KBM-7 (cell line): ENCODE measurements around the gene KCNK5.

ENCODE experiments used
- DNase-seq: peaks from one replicate; pipeline ENCODE4 v3.0.0-alpha.2; 2015
- in situ Hi-C: fragments of 300-500 bp; cut with MboI; formaldehyde crosslinking; loops from 2 replicates; pipeline ENCODE4 v1.14.3; 2020; ENCODE audit warnings: low sequenced_read_pairs, low pct_unique_long_range_greater_than_20kb, mixed read lengths

KCNK5 gene, protein sequence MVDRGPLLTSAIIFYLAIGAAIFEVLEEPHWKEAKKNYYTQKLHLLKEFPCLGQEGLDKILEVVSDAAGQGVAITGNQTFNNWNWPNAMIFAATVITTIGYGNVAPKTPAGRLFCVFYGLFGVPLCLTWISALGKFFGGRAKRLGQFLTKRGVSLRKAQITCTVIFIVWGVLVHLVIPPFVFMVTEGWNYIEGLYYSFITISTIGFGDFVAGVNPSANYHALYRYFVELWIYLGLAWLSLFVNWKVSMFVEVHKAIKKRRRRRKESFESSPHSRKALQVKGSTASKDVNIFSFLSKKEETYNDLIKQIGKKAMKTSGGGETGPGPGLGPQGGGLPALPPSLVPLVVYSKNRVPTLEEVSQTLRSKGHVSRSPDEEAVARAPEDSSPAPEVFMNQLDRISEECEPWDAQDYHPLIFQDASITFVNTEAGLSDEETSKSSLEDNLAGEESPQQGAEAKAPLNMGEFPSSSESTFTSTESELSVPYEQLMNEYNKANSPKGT

DNA sequence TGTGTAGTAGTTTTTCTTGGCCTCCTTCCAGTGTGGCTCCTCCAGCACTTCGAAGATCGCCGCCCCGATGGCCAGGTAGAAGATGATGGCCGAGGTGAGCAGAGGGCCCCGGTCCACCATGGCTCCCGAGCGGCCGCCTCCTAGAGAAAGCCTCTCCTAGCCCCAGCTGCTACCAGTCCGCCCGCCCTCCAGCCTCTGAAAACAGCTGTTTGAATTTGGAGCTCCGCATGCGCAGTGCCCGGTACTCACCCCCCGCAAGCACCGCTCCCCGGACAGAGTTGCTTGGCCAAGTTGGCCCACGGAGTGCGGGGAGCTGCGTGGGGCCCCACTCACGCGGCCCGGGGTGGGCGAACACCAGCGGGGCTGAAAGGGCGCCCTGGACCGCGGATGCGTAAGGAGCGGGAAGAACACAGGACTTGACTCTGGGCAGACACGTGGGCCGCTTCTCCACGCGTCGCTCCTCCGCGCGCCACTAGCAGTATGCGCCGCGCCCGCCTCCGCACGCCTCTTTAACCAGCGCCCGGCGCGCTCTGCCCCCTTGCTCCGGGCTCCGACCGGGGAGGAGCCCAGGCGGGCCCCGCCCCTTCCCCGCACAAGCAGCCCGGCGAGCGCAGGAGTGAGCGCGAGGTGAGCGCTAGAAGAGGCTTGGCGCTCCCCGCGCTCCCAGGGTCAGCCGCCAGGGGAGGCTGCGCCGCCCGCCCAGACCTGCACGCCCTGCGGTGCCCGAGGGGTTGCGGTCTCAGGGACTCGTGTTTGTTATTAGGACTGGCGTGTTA lies at the start of gene KCNK5:
Gene KCNK5, minus strand, starts transcription at position 484 of the 776 bp plus-strand sequence. Its CDS starts 364 bp downstream, at position 120.
- in situ Hi-C loops: no loop called here
- peak; percentile 94 for DNase-seq

DNA sequence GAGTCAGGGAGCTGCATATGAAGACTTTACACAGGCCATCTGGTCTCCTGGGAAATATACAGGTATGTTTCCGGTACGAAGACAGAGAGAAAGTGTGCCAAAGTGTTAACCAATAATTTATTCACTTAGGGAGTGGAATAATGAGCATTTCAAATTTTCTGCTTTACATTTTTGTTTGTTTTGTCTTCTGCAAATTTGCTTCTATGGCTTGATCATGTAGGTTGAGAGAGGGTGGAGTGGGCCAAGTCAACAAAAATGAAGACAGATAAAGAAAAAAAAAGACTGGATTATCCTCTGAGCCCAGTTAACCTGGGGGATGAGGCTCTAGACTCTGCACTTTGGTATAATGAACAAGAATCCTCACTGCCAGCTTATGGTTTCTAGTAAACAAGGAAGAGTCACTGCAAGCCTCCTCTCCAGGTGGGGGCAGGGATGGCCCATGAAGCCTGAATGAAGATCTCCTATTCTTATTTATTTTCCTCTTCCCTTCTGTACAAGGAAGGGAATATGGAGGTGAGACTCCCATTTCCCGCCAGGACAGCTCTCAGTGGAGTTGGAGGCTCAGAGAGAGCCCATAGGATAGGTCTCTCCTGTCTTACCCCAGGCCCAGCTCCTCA lies 47.2 kb upstream of the KCNK5 start:
- in situ Hi-C loops: no loop called here
- DNase-seq: no peak

DNA sequence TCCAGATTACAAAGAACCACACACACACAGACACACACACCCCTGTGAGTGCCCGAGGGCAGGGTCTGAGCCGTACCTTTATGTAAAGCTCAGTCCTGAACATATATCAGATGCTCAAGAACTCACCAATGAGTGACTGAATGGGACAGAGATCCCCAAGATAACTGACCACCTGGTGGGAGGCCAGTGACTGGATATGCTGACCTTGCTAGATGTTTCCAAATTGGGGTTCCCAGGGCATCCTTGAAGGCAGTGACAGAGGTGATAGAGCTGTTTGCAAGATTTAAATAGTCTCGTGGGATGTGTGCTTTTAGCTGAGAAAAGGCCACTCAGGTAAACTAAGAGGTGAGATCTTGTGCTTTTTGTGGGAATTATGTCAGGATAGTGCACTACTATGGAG lies 45.6 kb upstream of the KCNK5 start:
- no peak for DNase-seq
- in situ Hi-C loops: no loop called here

DNA sequence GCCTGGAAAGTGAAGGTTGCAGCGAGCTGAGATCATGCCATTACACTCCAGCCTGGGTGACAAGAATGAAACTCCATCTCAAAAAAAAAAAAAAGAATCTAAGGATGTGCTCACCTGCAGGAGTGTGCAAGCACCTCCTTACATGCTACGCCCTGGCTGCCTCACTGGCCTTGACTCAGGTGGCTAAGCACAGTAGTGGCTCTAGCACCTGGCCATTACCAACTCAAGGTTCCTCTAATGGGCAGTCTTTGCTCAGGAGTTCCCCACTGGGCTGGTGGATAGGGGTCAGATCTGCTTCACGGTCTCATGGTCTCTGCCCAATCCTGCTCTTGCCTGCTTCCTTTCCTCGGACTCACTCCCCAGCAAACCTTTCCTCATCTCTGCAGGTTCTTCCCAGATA lies 45.2 kb upstream of the KCNK5 start:
- DNase-seq: no peak
- in situ Hi-C loops: no loop called here

DNA sequence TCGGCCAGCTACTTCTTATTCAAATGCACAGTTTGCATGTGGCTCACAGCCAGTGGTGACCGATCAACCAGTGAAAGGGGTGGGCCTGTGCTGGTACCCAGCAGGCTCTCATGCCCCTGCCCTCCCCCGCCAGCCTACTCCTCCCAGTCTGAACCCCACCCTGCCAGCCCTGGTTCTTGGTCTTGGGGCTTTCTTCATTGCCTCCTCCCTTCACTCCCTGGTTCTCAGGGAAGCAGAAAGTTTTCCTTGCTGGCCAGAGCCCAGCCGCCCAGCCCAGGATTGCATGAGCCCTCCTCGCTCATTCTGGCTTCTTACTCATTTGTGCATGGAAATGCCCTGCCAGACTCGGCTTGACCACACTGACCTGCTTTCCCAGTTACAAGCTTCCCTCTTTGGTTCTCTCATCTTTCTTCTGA lies 44.1 kb upstream of the KCNK5 start:
- no peak for DNase-seq
- in situ Hi-C loops: no loop called here

DNA sequence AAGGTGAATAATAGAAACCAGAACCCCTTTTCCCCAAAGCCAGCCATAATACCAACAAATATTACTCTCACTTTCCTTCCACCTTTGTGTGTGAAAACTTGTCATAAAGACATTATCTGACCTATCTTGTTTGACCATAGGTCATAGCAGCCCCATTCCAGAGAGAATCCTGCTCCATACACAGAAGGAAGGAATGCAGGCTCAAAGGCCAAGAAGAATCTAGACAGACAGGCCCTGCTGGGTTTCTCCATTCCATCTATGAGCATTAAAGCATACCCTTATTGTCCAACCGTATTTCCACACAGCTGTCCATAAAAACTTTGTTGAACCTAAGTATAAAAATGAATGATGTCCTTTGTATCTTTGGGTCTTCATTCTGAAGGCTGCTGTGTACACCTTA lies 40.7 kb upstream of the KCNK5 start:
- in situ Hi-C loops: no loop called here
- no peak for DNase-seq

GRCh38 chr6:39268721-39269120 lies 39.4 kb upstream of the KCNK5 start:
- in situ Hi-C loops: no loop called here
- no peak for DNase-seq

- no peak for DNase-seq
- in situ Hi-C loops: no loop called here
Measured at GRCh38 chr6:39268171-39268570, 38.9 kb upstream of the KCNK5 start.

- in situ Hi-C loops: no loop called here
- DNase-seq: no peak
Measured at GRCh38 chr6:39266782-39267355, 37.6 kb upstream of the KCNK5 start.

DNA sequence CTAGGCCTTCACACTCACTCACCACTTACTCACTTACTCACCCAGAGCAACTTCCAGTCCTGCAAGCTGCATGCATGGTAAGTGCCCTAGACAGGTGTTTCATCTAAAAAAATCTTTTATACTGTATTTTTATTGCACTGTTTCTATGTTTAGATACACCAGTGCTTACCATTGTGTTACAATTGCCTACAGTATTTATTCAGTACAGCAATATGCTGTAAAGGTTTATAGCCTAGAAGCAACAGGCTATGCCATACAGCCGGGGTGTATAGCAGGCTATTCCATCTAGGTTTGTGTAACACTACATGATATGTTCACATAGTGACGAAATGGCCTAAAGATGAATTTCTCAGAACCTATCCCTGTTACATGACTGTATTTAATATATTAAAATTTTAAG lies 37.1 kb upstream of the KCNK5 start:
- in situ Hi-C loops: no loop called here
- DNase-seq: no peak

DNA sequence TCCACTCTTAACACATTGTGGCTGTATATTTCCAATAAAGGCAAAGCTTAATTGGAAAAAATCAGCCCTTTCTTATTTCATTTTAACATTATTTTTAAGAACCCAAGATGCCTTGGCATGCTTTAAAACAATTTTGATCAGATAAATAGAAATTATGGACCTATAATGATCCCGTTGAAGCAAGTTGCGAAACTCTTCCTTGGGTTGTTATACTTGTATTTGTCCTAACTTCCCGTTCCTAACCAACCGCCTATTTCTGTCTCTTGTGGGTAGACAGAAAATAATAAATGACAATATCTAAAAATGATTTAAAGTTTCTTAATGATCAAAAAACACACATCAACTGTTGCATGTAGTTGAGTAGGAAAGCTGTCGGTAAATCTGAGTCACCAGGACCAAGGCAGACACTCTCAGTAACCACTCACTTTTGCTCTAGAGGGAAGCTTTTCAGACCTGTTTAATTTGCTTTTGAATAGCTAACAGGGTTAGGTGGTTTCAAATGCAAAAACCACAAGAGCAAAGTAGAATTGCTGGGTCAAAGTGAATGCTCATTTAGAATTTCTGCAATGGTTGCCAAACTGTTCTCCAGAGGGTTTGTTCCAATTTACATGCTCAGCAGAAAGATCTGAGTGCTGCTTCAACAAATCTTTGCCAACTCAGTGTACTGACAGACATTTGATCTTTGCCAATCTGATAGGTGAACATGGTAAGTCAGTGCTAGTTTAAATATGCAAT lies 34.2 kb upstream of the KCNK5 start:
- DNase-seq: peak; percentile 42
- in situ Hi-C loops: no loop called here

DNA sequence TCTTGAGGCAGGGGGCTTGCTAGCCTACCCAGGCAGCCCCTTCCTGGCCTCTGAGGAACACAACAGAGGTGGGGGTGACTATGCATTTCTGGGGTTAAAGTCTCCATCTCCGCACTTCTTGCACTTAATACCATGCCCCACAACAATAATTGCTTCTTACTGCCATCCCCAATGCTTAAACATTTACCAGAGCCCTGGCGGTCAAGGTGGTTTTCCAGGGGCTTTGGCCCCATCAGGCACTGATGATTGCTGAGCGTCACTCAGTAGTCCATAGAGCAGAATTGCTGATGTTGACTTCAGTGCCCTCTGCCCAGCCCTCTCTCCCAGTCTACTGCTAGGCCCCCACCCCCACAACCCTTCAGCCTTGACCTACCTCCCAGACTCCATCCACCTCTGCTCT lies 32.5 kb upstream of the KCNK5 start:
- in situ Hi-C loops: no loop called here
- DNase-seq: no peak

- no peak for DNase-seq
- in situ Hi-C loops: no loop called here
Measured at GRCh38 chr6:39260953-39261352, 31.7 kb upstream of the KCNK5 start.

DNA sequence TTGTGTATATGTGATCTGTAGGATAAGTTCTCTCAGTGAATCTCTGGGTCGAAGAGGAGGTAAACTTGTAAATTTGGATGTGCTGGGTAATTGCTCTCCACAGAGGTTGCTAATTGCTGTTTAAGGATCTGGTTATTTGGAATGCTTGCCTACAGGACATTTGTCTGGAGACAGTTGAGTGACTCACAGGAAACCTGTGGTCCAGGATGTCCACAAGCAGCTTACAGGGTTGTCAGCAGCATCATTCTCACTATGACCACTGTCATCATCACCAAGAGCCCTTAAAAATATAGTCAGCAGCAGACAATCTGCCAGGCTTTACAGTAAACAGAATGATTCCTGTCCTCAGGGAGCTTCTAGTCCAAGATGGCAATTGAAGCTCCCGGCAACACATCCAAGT lies 31.2 kb upstream of the KCNK5 start:
- in situ Hi-C loops: no loop called here
- no peak for DNase-seq

GRCh38 chr6:39256294-39256940 lies 27.1 kb upstream of the KCNK5 start:
- DNase-seq: no peak
- in situ Hi-C loops: no loop called here

- in situ Hi-C loops: no loop called here
Measured at GRCh38 chr6:39254999-39255535, 25.8 kb upstream of the KCNK5 start.

DNA sequence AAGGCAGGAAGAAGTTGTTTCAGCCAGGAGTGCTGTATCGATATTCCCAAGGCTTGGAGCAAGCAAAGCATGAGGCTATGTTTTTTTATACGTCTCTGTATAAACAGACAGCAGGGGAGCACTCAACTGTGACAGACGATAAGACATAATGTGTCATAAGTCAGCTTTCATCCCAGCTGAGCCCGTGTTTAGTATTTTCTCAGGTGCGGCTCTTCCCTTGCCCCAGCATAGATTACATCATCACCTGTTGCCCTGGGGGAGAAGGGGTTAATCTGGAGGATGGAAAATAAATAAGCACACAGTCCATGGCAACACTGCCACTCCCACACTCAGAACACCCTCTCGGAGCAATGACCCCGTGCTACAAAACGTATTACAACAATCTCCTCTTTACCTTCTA lies 22.1 kb upstream of the KCNK5 start:
- in situ Hi-C loops: no loop called here
- DNase-seq: no peak

More at GRCh38 chr6:39254999-39255535, 25.8 kb upstream of the KCNK5 start:
- no peak for DNase-seq

DNA sequence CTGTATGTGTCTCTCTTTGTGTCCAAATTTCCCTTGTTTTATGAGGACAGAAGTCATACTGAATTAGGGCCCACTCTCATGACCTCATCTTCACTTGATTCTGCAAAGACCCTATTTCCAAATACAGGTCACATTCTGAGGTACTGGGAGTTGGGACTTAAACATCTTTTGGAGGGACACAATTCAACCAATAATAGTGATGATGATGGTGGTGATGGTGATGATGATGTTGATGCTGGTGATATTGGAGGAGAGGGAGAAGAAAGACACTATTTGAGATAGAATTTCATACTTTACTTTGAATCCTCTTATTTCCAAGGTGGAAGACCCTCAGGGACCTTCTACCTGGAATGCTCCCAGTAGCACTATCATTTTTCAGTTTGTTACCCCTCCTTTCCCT lies 21.2 kb upstream of the KCNK5 start:
- in situ Hi-C loops: no loop called here
- no peak for DNase-seq
